ENCODE results near the gene OBI1. TPM values are rescaled to one million over a fixed set of nuclear protein-coding genes. Genes with fewer than 3 reads are reported as not detected.

OBI1 gene
- total RNA-seq, 1 donor from 2014 or later, result 9.7 TPM

GRCh38 chr13:78607409-78608251 is 51.3 kb downstream of the OBI1 start:
- intact Hi-C loops (cut with DNase I), result loop anchor here (5.0 kb wide), 1 partner anchor 50 kb away; the partner anchor contains the start of gene OBI1
- DNase-seq (ENCODE audit: low spot score), result no peak

DNA sequence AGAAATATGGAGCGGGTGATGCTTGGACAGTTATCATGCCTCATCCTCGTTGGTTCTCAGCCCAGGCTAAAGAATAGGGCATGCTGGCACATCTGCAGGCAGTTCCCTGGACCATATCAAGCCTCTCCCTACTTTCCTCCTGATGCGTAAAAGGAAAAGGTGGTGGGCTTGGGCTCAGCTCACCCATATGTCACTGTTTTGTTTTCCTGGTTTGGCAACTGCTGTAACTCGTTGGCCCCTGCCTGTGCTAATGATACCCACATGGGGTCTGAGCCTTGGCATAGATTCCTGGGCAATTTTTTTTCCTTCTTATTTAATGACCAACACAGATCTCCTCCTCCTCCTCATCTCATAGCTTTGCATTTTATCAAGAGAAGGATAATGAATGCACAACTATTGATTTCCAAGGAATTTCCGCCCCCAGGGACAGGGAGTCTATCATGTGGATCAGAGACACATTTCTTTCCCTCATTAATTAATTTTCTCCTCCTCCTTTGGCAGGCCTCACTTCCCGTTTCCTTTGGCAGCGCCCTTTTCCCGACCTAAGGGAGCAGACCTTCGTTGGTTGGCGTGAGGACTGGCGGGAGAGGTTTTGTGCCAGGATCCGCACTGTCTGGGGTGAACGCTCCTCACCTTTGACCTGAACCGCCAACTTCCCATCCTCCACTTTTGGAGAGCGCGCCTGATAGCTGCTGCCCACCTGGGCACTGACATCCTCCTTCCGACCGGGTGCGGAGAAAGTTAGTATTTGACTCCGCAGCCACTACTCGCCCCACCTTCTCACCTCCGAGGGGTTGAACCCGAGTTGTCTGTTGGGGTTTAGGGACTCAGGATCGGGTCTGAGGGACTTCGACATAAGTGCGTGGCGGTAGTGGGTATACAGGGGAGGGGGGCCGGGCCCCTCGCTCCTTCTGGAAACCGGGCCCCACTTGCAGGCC is 52.2 kb downstream of the OBI1 start:
- no peak for DNase-seq (ENCODE audit: low spot score)
- intact Hi-C loops (cut with DNase I), result loop anchor here (5.0 kb wide), 1 partner anchor 51 kb away; the partner anchor contains the start of gene OBI1

DNA sequence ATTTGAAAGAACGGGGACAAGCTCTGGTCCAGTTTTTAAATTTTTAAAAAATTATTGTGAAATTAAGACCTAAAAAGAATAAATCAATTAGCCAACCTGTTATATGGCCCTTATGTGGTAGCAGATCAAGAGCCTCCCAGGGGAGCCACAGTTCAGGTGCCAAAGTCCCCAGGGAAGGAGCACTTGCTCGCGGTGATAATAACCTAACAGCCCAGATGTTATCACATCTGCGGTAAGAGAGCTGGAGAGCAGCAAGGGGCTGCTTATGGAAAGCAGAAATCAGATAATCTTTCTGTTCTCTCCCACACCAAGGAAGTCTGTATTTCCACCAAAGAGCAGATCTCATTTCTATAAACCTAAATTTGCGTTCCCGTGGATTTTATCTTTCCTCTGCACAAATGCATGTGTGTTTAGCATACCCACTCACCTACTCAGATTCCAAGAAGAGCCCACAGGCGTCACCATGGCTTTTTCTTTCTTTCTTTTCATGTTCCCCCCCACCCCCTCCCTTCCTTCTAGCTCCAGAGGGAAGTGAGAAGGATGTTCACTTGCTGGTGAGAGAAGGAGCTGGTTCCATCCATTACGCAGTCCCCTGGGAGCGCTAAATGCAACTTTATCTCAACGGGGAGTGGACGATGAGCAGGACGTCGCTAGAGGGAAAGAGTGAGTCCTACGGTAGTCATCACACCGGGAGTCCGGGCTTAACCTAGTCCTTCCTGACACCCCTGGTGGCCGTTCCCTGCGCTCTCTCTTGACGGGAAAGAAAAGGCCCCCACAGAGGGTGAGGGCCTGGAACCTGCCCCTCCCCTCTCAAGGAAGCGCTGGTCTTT is 54.0 kb downstream of the OBI1 start:
- intact Hi-C loops (cut with DNase I), result loop anchor here (5.0 kb wide), 1 partner anchor 52 kb away; the partner anchor contains the start of gene OBI1
- no peak for DNase-seq (ENCODE audit: low spot score)

DNA sequence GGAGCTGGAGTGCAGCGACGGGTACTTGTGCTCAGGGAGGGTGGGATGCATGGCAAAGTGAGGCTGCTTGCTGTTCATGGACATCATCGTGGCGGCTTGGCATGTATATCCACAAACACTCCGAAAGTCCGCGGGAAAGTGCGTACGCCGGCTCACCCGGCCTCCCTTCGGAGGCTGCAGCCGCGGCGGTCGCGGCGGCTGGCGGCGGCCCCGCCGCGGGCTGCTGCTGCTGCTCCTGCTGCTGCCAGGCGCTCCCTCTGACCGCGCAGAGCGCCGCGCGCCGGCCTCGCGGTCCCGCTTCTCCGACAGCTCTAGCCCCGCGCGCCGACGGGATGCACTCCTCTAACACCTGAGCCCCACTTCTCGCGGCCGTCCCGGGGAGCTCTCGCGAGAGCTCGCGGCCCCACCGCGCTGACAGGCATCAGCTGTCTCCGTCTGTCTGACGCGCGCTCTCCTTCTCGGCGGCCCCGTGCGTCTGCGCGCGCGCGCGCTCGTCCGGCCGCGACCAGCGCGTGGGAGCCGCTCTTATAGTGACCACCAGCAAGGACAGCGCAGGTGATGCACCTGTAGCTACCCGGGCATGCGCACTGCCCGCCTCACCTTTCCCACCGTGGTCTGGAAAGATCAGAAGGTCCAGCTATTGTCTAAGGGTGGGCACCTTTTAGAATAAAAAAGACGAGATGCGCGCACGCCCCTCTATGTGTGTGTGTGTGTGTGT is 55.6 kb downstream of the OBI1 start, which contains the start of gene POU4F1:
POU4F1 (minus strand) TSS at position 313 of the 718 bp plus-strand sequence; CDS start at position 87, 226 bp downstream.
- no peak for DNase-seq (ENCODE audit: low spot score)
- intact Hi-C loops (cut with DNase I), result no loop called here

DNA sequence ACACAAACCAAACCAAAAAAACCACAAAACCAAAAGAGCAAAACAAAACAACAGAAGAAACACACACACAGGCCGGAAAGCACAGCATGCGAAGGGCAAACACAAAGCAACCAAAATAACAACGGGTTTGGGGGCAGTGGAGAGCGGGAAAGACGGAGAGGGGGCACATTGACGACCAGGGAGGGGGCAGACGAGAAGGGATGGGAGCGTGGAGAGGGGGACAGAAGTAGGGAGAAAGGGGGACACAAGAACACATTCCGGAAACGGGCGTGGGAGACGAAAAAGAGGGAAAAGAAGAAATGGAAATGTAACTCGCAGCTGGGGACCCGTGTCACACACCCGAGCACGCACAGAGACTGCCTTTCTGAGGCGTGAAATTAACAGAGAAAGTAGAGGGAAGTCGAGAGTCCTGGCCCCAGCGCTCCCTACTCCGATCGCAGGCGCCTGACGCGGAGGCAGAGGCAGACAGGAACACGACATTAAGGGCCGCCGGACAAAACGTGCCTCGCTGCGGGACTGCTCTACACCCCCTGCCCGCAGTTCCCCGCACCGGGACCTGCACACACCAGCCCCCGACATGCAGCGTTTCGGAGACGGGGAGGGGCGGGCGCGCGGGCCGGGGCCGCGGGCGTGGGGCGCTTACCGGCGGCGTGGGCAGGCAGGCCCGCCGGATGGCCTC is 56.3 kb downstream of the OBI1 start:
- DNase-seq (ENCODE audit: low spot score), result no peak
- intact Hi-C loops (cut with DNase I), result no loop called here

DNA sequence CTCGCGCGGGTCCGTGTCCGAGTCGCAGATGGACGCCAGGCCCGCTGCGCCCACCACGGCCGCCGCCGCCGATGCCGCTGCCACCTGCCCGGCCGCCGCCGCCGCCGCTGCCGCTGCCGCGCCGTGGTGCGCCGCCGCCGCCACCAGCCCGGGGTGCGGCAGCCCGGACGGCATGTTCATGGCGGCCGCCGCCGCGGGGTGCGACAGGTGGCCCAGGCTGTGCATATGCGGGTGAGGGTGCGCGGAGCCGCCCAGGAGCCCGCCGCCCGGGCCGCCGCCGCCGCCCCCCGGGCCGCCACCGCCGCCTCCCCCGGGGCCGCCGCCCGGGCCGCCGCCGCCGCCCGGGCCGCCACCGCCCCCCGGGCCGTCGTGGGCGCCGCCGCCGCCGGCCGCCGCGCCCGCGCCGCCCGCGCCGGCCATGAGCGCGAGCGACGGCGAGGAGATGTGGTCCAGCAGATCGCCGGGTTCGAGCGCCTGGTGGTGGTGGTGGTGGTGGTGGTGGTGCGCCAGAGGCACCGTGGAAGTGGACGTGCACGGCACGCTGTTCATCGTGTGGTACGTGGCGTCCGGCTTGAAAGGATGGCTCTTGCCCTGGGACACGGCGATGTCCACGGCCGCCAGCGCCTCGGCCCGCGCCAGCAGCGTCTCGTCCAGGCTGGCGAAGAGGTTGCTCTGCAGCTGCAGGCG is 56.9 kb downstream of the OBI1 start:
- intact Hi-C loops (cut with DNase I), result no loop called here

GRCh38 chr13:78601124-78601873 is 57.7 kb downstream of the OBI1 start:
- DNase-seq (ENCODE audit: low spot score), result no peak
- intact Hi-C loops (cut with DNase I), result no loop called here

More for the DNA sequence above, 56.9 kb downstream of the OBI1 start:
- DNase-seq (ENCODE audit: low spot score), result no peak

- intact Hi-C loops (cut with DNase I), result no loop called here
- no peak for DNase-seq (ENCODE audit: low spot score)
These were observed 58.6 kb downstream of the OBI1 start for GRCh38 chr13:78600280-78600883.

DNA sequence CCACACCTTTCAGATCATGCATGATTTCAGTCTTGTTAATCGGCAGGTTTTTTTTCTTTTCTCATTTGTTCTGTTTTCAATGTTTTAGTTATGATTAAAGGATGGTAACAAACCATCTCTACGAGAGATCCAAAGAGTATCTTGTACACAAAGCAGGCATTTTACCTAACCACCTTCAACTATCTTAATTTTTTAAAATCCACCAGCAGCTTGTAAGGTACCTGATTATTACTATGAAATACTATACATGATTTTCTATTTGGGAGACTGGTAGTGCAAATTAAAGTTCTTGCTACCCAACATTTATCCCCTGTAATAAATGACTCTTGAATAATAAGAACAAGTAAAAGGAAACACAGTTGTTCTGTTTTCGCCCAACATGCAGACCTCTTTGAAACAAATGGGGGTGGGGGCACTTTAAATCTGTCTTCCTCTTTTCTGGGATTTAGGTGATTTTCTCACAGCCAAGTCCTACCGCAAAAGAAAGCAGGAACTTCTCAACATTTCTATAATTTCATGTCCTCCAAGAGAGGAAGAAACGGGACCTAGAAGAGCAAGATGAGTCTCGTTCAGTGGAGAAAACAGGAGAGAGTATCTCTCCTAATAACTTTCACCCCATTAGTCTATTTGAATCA is 59.2 kb downstream of the OBI1 start:
- DNase-seq (ENCODE audit: low spot score), result no peak
- intact Hi-C loops (cut with DNase I), result no loop called here

GRCh38 chr13:78598966-78599644 is 59.9 kb downstream of the OBI1 start:
- no peak for DNase-seq (ENCODE audit: low spot score)
- intact Hi-C loops (cut with DNase I), result no loop called here

GRCh38 chr13:78598116-78598781 is 60.7 kb downstream of the OBI1 start:
- intact Hi-C loops (cut with DNase I), result no loop called here
- DNase-seq (ENCODE audit: low spot score), result no peak

- DNase-seq (ENCODE audit: low spot score), result no peak
- intact Hi-C loops (cut with DNase I), result no loop called here
These were observed 61.4 kb downstream of the OBI1 start for GRCh38 chr13:78597602-78597932.

- no peak for DNase-seq (ENCODE audit: low spot score)
- intact Hi-C loops (cut with DNase I), result no loop called here
These were observed 62.0 kb downstream of the OBI1 start for GRCh38 chr13:78596736-78597601.

DNA sequence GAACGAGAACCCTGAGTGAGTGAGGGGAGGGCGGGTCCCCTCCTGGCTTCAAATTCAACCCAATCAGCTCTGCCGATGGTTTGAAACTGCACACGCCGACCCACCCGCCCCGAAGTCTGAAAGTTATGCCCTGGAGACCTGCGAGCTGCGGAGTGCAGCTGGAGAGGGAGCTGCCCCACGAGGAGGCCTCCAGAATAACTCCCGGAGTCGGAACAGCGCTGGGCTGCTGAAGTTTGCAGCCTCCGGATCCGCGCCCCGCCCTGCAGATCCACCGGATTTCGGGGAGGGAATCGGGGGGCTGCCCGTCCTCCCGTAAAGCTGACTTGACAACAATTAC is 62.6 kb downstream of the OBI1 start:
- DNase-seq (ENCODE audit: low spot score), result no peak
- intact Hi-C loops (cut with DNase I), result no loop called here

Data from cardiac septum (tissue), 1 donor.